Skeletal muscle cell (primary cell): ENCODE measurements around the gene NRXN3.

Source experiments
- DNase-seq: peaks from one replicate; pipeline ENCODE4 v3.0.0-alpha.2; 2010; ENCODE audit warnings: low read depth
- H3K4me3 ChIP-seq: 2 replicates; pipeline ENCODE4 v1.5.1; 2011; ENCODE audit warnings: low read depth, mild to moderate bottlenecking, control low read depth, low read length, moderate library complexity

NRXN3 gene

GRCh38 chr14:78902010-78902623 lies 731.9 kb downstream of the NRXN3 start:
- H3K4me3 ChIP-seq: no peak overlapping the region
- peak; percentile 1 for DNase-seq

GRCh38 chr14:78904094-78904493 lies 733.9 kb downstream of the NRXN3 start:
- DNase-seq: no peak
- H3K4me3 ChIP-seq: no peak overlapping the region

GRCh38 chr14:78917462-78917861 lies 747.3 kb downstream of the NRXN3 start:
- DNase-seq: no peak
- H3K4me3 ChIP-seq: no peak overlapping the region

GRCh38 chr14:78921856-78922255 lies 751.7 kb downstream of the NRXN3 start:
- DNase-seq: peak; percentile 49
- no peak overlapping the region for H3K4me3 ChIP-seq

- DNase-seq: no peak
- H3K4me3 ChIP-seq: no peak overlapping the region
Observed at GRCh38 chr14:78927261-78927660, 757.1 kb downstream of the NRXN3 start.

- no peak overlapping the region for H3K4me3 ChIP-seq
- no peak for DNase-seq
Observed at GRCh38 chr14:78933166-78933565, 763.0 kb downstream of the NRXN3 start.

- no peak overlapping the region for H3K4me3 ChIP-seq
- no peak for DNase-seq
Observed at GRCh38 chr14:78933948-78934524, 763.9 kb downstream of the NRXN3 start.

GRCh38 chr14:78946949-78947348 lies 776.8 kb downstream of the NRXN3 start:
- DNase-seq: no peak
- no peak overlapping the region for H3K4me3 ChIP-seq

- no peak for DNase-seq
- H3K4me3 ChIP-seq: no peak overlapping the region
Observed at GRCh38 chr14:78947681-78948080, 777.5 kb downstream of the NRXN3 start.

- no peak overlapping the region for H3K4me3 ChIP-seq
- peak; percentile 17 for DNase-seq
Observed at GRCh38 chr14:78950649-78951048, 780.5 kb downstream of the NRXN3 start.

GRCh38 chr14:78951602-78952001 lies 781.4 kb downstream of the NRXN3 start:
- DNase-seq: no peak
- H3K4me3 ChIP-seq: no peak overlapping the region

- peak; percentile 31 for DNase-seq
- no peak overlapping the region for H3K4me3 ChIP-seq
Observed at GRCh38 chr14:78959674-78960264, 789.6 kb downstream of the NRXN3 start.

GRCh38 chr14:78967111-78967809 lies 797.1 kb downstream of the NRXN3 start:
- DNase-seq: peak; percentile 5
- no peak overlapping the region for H3K4me3 ChIP-seq

- H3K4me3 ChIP-seq: no peak overlapping the region
- no peak for DNase-seq
Observed at GRCh38 chr14:78968265-78968664, 798.1 kb downstream of the NRXN3 start.

GRCh38 chr14:78970677-78971076 lies 800.5 kb downstream of the NRXN3 start:
- DNase-seq: no peak
- H3K4me3 ChIP-seq: no peak overlapping the region

- no peak for DNase-seq
- H3K4me3 ChIP-seq: no peak overlapping the region
Observed at GRCh38 chr14:78972440-78972839, 802.3 kb downstream of the NRXN3 start.

GRCh38 chr14:78974691-78975090 lies 804.5 kb downstream of the NRXN3 start:
- no peak overlapping the region for H3K4me3 ChIP-seq
- no peak for DNase-seq

- H3K4me3 ChIP-seq: no peak overlapping the region
- no peak for DNase-seq
Observed at GRCh38 chr14:78975734-78976133, 805.6 kb downstream of the NRXN3 start.

GRCh38 chr14:78978896-78979295 lies 808.7 kb downstream of the NRXN3 start:
- DNase-seq: no peak
- no peak overlapping the region for H3K4me3 ChIP-seq

GRCh38 chr14:78982551-78982950 lies 812.4 kb downstream of the NRXN3 start:
- no peak overlapping the region for H3K4me3 ChIP-seq
- DNase-seq: no peak

- peak; percentile 6 for DNase-seq
Observed at GRCh38 chr14:78983126-78983525, 813.0 kb downstream of the NRXN3 start.

More at GRCh38 chr14:78983126-78983525, 813.0 kb downstream of the NRXN3 start:
- no peak overlapping the region for H3K4me3 ChIP-seq
